ENCODE measurements around the gene SLC25A13. TPM values are rescaled to one million over a fixed set of nuclear protein-coding genes. Genes with fewer than 3 reads are reported as not detected.
A peak's percentile ranks its signal among the peaks of the same experiment; 100 is the strongest.

The SLC25A13 gene
- total and polyA plus RNA-seq, 2 experiments from 2014 or later = 32.0 to 37.5 TPM

DNA sequence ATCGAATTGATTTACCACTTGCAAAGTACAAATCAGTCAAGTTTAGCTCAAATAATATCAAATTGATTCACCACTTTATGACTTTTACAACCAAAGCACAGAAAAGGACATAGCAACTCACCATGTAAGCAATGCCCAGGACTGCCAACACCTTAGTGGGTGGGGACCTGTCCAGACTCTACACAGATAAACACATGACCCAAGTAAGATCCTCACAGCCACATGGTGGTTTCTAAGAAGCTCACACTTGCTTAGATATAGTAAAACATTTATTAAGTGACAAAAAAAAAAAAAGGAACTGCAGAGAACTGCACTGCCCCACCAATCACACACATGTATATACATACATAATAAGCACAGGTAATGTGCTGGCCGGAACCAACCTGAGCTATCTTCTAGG lies 116.2 kb downstream of the SLC25A13 start:
- TF ChIP-seq, protein P1, sequence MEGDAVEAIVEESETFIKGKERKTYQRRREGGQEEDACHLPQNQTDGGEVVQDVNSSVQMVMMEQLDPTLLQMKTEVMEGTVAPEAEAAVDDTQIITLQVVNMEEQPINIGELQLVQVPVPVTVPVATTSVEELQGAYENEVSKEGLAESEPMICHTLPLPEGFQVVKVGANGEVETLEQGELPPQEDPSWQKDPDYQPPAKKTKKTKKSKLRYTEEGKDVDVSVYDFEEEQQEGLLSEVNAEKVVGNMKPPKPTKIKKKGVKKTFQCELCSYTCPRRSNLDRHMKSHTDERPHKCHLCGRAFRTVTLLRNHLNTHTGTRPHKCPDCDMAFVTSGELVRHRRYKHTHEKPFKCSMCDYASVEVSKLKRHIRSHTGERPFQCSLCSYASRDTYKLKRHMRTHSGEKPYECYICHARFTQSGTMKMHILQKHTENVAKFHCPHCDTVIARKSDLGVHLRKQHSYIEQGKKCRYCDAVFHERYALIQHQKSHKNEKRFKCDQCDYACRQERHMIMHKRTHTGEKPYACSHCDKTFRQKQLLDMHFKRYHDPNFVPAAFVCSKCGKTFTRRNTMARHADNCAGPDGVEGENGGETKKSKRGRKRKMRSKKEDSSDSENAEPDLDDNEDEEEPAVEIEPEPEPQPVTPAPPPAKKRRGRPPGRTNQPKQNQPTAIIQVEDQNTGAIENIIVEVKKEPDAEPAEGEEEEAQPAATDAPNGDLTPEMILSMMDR (IDR thresholded peaks at IDR 0.05; ENCODE audit: low read depth, low read length) = no peak
- no peak for DNase-seq (ENCODE audit: low read depth in 1 of 2, low spot score in 1 of 2)
- Histone ChIP-seq H3K4me1 (ENCODE audit: low read depth) (no peaks in the 10 kb centered on the region), H3K27me3 (no peaks in the 10 kb centered on the region), H3K27ac (no peak overlapping the region), H3K9me3 (ENCODE audit: low read depth) (no peaks in the 10 kb centered on the region), H3K4me3 (no peak overlapping the region), H3K36me3 (no peaks in the 10 kb centered on the region)

DNA sequence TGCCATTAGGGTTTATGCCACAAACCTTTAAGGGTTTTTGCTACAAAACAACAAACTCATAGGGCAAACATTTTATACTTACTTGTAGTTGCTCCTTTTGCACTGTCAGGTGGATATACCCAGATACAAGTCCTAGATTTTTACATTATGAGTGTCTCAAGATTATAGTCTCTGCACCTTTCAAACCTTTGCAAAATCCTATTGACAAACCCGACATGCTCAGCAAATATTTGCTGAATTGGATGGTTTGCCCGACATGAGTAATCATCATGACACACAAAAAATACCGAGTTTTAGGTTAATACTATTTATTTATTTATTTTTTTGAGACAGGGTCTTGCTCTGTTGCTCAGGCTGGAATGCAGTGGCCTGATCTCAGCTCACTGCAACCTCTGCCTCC lies 117.3 kb downstream of the SLC25A13 start:
- TF ChIP-seq, protein P1 (IDR thresholded peaks at IDR 0.05; ENCODE audit: low read depth, low read length) = no peak
- Histone ChIP-seq H3K9me3 (ENCODE audit: low read depth) (no peaks in the 10 kb centered on the region), H3K36me3 (no peaks in the 10 kb centered on the region), H3K4me1 (ENCODE audit: low read depth) (no peaks in the 10 kb centered on the region), H3K27me3 (no peaks in the 10 kb centered on the region), H3K27ac (no peak overlapping the region), H3K4me3 (no peak overlapping the region)
- no peak for DNase-seq (ENCODE audit: low read depth in 1 of 2, low spot score in 1 of 2)

DNA sequence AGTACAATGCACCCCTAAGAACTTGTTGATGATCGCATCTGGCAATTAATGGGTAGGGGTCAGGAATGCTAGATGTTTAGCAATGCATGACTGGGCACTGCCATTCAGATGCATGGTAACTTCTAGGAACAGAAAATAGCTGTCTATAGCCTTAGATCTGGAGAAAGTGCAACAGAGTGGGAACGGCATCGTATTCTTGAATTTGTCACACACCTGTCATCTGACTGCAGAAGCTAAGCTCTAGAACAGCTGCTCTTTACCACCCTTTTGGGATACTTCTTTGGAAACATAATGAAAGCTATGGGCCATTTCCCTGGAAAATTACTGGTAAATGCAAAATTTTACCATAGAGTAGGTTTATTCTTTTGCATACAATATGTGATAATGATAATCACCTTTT lies 118.1 kb downstream of the SLC25A13 start:
- Histone ChIP-seq H3K9me3 (ENCODE audit: low read depth) (no peaks in the 10 kb centered on the region), H3K4me3 (no peak overlapping the region), H3K36me3 (no peaks in the 10 kb centered on the region), H3K27ac (no peak overlapping the region), H3K27me3 (no peaks in the 10 kb centered on the region), H3K4me1 (ENCODE audit: low read depth) (no peaks in the 10 kb centered on the region)
- TF ChIP-seq, protein P1 (IDR thresholded peaks at IDR 0.05; ENCODE audit: low read depth, low read length) = no peak
- DNase-seq (ENCODE audit: low read depth in 1 of 2, low spot score in 1 of 2) = no peak

DNA sequence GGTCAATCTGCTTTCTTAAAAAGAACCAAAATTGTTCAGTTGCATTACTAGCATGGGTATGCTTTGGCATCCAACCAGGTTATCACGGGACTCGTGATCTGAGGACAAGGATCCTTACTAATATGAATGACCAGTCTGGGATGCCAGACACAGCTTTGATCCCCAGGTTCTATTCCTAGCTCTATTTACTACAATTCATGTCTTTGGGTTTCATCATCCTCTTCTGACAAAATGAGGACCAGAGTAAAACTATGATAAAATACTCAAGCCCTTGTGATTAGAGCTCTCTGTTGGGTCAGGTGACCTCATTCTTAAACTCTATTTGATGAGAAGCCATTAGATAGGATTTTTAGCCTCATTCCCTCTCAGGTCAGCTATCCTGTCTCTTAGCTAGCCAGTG lies 119.8 kb downstream of the SLC25A13 start:
- TF ChIP-seq, protein P1 (IDR thresholded peaks at IDR 0.05; ENCODE audit: low read depth, low read length) = no peak
- H3K36me3 ChIP-seq = no peaks in the 10 kb centered on the region
- H3K4me3 ChIP-seq = no peak overlapping the region
- no peaks in the 10 kb centered on the region for H3K4me1 ChIP-seq (ENCODE audit: low read depth)
- no peaks in the 10 kb centered on the region for H3K9me3 ChIP-seq (ENCODE audit: low read depth)
- DNase-seq (ENCODE audit: low read depth in 1 of 2, low spot score in 1 of 2) = no peak
- no peaks in the 10 kb centered on the region for H3K27me3 ChIP-seq
- no peak overlapping the region for H3K27ac ChIP-seq

DNA sequence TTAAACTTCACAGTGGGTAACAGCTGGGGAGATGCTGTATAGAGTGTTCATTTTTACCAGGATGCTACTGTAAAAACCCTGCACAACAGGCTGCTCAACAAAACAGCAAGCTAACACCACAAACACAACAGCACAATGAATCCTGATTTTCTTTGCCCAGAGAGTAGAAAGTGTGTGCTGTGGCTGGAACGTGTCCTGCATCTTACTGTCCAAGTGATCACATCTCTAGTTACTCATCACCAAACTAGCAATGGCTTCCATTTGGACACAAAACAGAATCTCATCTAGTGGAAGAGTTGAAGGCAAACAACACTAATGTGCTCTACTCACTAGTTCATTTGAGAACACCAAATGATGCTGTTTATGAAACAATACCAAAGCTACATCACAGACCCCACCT lies 121.2 kb downstream of the SLC25A13 start:
- Histone ChIP-seq H3K4me1 (ENCODE audit: low read depth) (no peaks in the 10 kb centered on the region), H3K9me3 (ENCODE audit: low read depth) (no peaks in the 10 kb centered on the region), H3K36me3 (no peaks in the 10 kb centered on the region), H3K27me3 (no peaks in the 10 kb centered on the region), H3K4me3 (no peak overlapping the region), H3K27ac (no peak overlapping the region)
- DNase-seq (ENCODE audit: low read depth in 1 of 2, low spot score in 1 of 2) = no peak
- TF ChIP-seq, protein P1 (IDR thresholded peaks at IDR 0.05; ENCODE audit: low read depth, low read length) = no peak

DNA sequence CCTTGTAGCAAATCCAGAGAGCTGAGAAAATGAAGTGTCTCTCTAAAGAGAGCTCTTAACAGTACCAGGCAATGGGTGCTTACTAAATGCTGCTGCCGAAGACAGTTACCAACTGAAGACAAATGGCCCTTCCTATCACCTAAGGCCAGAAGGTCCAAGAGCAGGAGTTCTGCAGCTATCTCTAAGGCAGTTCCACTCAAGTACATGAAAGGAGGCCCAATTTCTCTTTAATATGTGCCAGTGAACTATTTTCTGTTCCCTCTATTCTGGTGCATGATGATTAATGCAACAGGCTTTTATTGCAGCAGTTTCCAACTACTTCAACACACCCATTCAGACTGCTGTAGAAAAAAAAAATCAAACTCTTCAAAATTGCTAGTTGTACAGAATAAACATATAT lies 122.5 kb downstream of the SLC25A13 start:
- H3K9me3 ChIP-seq (ENCODE audit: low read depth) = no peaks in the 10 kb centered on the region
- TF ChIP-seq, protein P1 (IDR thresholded peaks at IDR 0.05; ENCODE audit: low read depth, low read length) = no peak
- H3K4me1 ChIP-seq (ENCODE audit: low read depth) = no peaks in the 10 kb centered on the region
- H3K36me3 ChIP-seq = no peaks in the 10 kb centered on the region
- no peaks in the 10 kb centered on the region for H3K27me3 ChIP-seq
- DNase-seq (ENCODE audit: low read depth in 1 of 2, low spot score in 1 of 2) = peak in 1 of 2 donors; percentile 8
- H3K4me3 ChIP-seq = no peak overlapping the region
- H3K27ac ChIP-seq = no peak overlapping the region

Measured in cardiac muscle cell (in vitro differentiated cells and primary cell).